HG02870 (cell line): Measurements from ENCODE around the gene EVL.
"Not testable (repeated sequence)": the region's sequence is repeated elsewhere in the genome, so short reads cannot be mapped to it uniquely, and the experiment has no call there.

Experiments used
- ATAC-seq: cut with Tn5 transposase; IDR thresholded peaks from one replicate; pipeline ENCODE4 v1.9.1; 2021; ENCODE audit warnings: mild to moderate bottlenecking, moderate library complexity; ENCODE audit not compliant: unreplicated experiment

Gene EVL

GRCh38 chr14:100144645-100144995, 79.4 kb downstream of the EVL start:
- ATAC-seq = no peak

- no peak for ATAC-seq
These were observed 79.9 kb downstream of the EVL start for GRCh38 chr14:100144996-100145646.

GRCh38 chr14:100145682-100146464, 80.7 kb downstream of the EVL start:
- ATAC-seq = no peak

DNA sequence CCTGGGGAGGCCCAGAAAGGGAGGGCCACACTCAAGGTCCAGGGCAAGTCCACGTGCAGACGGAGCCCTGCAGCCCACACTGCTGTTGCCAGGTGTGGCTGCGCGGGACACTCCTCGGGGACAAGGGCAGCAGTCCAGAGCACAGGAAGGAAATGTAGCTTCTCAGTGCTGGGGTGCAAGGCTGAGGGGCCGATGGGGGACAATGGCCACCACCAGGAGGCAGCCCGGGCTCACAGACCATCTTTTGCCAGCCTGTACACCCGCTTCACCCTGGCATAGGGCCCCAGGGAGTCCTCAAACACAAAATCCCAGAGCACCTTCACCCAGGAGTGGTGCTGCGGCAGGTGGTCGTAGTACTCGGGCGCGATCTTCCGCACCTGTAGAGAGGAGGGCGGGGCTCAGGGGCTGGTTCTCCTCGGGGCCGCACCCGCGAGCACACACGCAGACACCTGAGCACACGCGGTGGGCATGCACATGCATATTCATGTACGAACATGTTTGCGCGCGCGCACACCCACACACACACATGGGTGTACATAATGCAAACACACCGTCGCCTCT, 81.4 kb downstream of the EVL start:
- ATAC-seq = no peak

DNA sequence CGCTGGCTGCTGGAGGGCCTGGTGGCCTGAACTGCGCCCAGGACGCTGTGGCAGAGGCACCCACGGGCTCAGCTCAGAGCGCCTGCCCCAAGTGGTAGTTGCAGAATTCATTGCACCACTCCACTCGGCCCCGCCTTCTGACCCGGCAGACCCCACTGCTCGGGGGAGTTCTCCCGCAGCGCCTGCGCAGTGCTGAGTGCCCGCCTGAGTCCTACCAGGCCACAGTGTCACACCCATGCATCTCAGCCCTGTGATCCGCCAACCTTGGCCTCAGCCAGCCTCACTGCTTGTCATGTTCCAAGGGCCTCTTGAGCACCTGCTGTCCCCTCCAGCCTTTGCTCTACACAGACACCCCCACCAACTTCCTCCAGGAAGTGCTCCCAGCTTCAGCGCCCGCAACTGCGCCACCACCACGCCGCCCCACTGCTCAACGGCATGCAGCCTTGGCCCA, 82.0 kb downstream of the EVL start:
- ATAC-seq = no peak

GRCh38 chr14:100147691-100148464, 82.7 kb downstream of the EVL start:
- ATAC-seq = no peak

DNA sequence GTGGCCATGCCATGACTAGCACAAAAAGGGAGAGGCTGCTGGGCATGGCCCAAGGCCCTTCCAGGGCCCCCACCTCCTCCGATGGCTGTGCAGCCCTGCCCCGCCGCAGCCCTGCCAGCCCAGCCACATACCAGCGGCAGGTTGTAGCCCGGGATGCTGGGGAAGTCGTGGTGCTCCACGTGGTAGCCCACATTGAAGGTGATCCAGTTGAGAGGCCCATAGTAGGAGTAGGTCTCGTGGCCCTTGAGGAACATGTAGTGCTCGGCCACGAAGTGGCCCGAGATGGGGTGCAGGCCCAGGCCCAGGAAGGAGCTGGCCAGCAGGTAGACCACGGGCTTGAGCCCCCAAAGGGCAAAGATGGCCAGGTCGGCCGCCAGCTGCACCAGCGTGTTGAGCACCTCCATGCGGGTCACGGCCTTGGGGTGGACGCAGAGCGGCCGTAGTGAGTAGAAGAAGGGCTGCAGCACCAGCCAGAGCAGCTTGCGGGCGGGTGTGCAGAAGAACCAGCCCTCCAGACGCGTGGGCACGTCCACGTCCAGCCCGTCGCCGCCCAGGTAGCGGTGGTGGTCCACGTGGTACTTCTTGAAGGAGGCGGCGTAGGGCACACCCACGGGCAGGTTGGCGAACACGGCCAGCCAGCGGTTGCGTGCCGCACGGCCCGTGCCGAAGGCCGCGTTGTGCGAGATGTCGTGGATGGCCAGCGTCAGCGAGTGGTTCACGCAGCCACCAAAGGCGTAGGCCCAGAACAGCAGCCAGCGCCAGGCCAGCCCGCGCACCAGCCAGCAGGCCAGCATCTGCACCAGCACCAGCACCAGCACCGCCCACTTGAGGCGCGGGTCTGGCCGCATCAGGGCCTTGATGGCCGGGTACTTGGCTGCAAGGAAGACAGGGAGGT, 83.9 kb downstream of the EVL start:
- no peak for ATAC-seq

GRCh38 chr14:100149851-100150611, 84.8 kb downstream of the EVL start:
- no peak for ATAC-seq

GRCh38 chr14:100150932-100151587, 85.8 kb downstream of the EVL start:
- no peak for ATAC-seq

GRCh38 chr14:100152091-100152490, 86.9 kb downstream of the EVL start:
- ATAC-seq = no peak

DNA sequence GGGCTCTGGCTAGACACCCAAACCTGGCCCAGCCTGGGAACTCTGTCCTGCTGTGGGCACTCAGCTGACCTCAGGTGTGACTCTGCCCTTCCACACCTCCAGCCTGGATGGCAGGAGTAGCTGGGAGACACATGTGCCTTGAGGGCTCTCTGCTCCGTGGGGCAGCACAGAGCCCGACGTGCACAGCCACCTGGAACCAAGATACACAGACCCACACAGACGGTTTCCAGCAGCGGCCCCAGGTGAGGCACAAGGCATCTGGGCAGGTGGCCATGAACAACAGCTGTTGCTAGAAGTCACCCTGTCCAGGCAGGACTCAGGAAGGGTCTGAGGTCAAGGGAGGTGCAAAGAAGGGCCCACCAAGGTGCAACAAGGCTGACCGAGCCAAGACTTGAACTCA, 88.3 kb downstream of the EVL start:
- ATAC-seq = no peak

- no peak for ATAC-seq
These were observed 89.9 kb downstream of the EVL start for GRCh38 chr14:100155049-100155621.

DNA sequence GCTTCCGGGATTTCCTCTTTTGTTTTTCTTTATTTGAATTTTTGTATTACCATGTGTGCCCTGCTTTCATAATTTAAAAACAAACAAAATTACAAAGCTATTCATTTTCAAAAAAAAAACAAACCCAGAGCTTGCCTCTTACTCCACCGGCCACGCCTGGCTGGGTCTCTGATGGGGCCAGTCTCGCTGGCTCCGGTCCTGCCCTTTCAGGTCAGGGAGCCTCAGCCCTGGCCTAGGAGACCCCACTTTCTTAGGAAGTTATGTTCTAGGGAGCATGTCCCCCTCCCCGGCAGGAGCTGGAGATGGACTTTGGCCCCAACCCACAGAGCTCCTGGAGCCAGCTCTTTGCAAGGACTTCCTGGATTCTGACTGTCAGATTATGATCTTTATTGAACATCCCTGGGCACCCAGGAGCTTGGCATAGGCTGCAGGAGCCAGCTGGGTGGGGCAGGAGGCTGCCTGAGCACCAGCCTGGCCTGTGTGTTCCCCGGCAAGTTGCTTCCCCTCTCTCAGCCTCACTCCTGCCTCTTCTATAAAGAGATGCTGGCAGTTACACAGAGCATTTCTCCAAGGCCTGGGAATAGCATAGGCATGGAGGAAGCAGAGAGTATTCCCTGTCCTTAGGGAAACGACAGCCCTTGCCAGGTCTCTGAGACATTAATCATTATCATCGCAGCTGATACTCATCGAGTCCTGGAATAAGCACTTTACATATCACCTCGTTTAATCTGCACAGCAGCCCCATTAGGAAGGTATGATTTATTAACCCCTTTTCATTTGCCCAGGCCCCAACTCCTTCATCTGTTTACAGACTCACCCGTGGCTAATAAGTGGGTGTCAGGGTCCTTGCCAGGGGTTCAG, 90.8 kb downstream of the EVL start:
- no peak for ATAC-seq

DNA sequence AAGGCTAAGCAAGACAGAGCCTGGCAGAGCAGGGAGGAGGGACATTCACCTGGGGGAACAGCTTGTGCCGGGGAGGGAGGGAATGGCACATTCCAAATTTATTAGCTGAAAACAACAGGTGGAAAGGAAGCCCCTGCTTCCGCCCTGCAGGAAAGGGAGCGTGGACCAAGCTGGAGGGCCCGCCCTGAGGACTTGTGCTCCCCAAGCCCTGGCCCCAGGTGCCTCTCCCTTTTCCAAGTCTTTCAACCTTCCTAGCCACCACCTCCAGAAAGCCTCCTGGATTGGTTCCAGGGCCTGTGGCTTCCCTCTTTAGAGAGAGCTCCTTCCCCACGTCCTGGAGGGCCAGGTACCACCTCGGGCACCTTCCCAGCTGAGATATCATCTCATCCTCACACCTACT, 91.6 kb downstream of the EVL start:
- no peak for ATAC-seq

GRCh38 chr14:100157548-100158232, 92.5 kb downstream of the EVL start:
- not testable (repeated sequence) for ATAC-seq

- no peak for ATAC-seq
These were observed 93.4 kb downstream of the EVL start for GRCh38 chr14:100158566-100159093.
